Fibroblast of lung (primary cell): ENCODE results near the gene B3GLCT. TPM values are rescaled to one million over a fixed set of nuclear protein-coding genes. Genes with fewer than 3 reads are reported as not detected.
"Not testable (repeated sequence)": the region's sequence is repeated elsewhere in the genome, so short reads cannot be mapped to it uniquely, and the experiment has no call there.

Experiments
- DNase-seq, 2 donors: peaks; one replicate each; pipeline versions ENCODE4 v3.0.0 to v3.0.0-alpha.2; 2010; ENCODE audit warnings: low read depth in 2 of 2
- H2AFZ ChIP-seq: 2 replicates; pipeline ENCODE4 v1.5.1; 2012; ENCODE audit warnings: low read length, control low read depth, inconsistent platforms
- H3K27ac ChIP-seq: 2 replicates; pipeline ENCODE4 v1.5.1; 2011; ENCODE audit warnings: low read length, control low read depth; ENCODE audit not compliant: insufficient read depth
- H3K27me3 ChIP-seq: 2 replicates; pipeline ENCODE4 v1.5.1; 2011; ENCODE audit warnings: mild to moderate bottlenecking, low read length; ENCODE audit not compliant: control insufficient read depth, insufficient read depth
- H3K36me3 ChIP-seq: 2 replicates; pipeline ENCODE4 v1.5.1; 2011; ENCODE audit warnings: low read length; ENCODE audit not compliant: control insufficient read depth, insufficient read depth
- H3K4me1 ChIP-seq: 2 replicates; pipeline ENCODE4 v1.5.1; 2011; ENCODE audit warnings: low read length; ENCODE audit not compliant: control insufficient read depth, insufficient read depth; ENCODE audit errors: extremely low read depth
- H3K4me2 ChIP-seq: 2 replicates; pipeline ENCODE4 v1.5.1; 2011; ENCODE audit warnings: low read length, control low read depth; ENCODE audit not compliant: insufficient read depth; ENCODE audit errors: extremely low read depth
- H3K4me3 ChIP-seq, 4 experiments: fragments of 200-600 bp in 1 of 4; sonication (generic) in 1 of 4; replicated peaks in 1 of 4; 2 replicates each; pipeline ENCODE4 v1.5.1; 2011 to 2016; ENCODE audit warnings: low read length in 4 of 4, low read depth in 3 of 4, mild to moderate bottlenecking in 3 of 4, control low read depth in 2 of 4, inconsistent platforms in 1 of 4, mixed read lengths in 1 of 4; ENCODE audit not compliant: insufficient read depth in 1 of 4; ENCODE audit errors: control extremely low read depth in 1 of 4
- H3K79me2 ChIP-seq: 2 replicates; pipeline ENCODE4 v1.5.1; 2012; ENCODE audit warnings: mild to moderate bottlenecking, low read length, inconsistent platforms; ENCODE audit not compliant: control insufficient read depth, insufficient read depth
- H3K9ac ChIP-seq: 2 replicates; pipeline ENCODE4 v1.5.1; 2011; ENCODE audit warnings: mild to moderate bottlenecking, low read length, control low read depth; ENCODE audit not compliant: insufficient read depth
- H3K9me3 ChIP-seq: 2 replicates; pipeline ENCODE4 v1.5.1; 2012; ENCODE audit warnings: low read depth, low read length; ENCODE audit not compliant: control insufficient read depth, insufficient read depth
- H4K20me1 ChIP-seq: 2 replicates; pipeline ENCODE4 v1.5.1; 2011; ENCODE audit warnings: low read length; ENCODE audit not compliant: control insufficient read depth, insufficient read depth; ENCODE audit errors: extremely low read depth
- EZH2 ChIP-seq: IDR thresholded peaks from 2 replicates; pipeline ENCODE4 v1.5.1; 2012; ENCODE audit warnings: low read length, control low read depth, mild to moderate bottlenecking; ENCODE audit errors: missing control alignments
- polyA plus RNA-seq, 2 donors: library from polyadenylated mRNA; depleted of rRNA in 1 of 2; stranded (reverse) in 1 of 2; unstranded in 1 of 2; fragments of >200 nt; gene quantifications; 2 replicates each; pipeline ENCODE4 v1.2.1, GENCODE V29; 2011 to 2012; ENCODE audit warnings: missing spikeins in 1 of 2
- total RNA-seq: library from RNA; depleted of rRNA; stranded (reverse); fragments of >200 nt; gene quantifications from 2 replicates; pipeline ENCODE4 v1.2.1, GENCODE V29; 2014
- TF ChIP-seq, protein P1 (sequence below), 2 donors: IDR thresholded peaks in 1 of 2; conservative IDR thresholded peaks in 1 of 2; 1 replicate in 1 of 2; 2 replicates in 1 of 2; pipeline ENCODE4 v1.5.1; 2011 to 2012; ENCODE audit warnings: low read length in 2 of 2, control low read depth in 1 of 2, inconsistent platforms in 1 of 2, low read depth in 1 of 2, mild to moderate bottlenecking in 1 of 2

B3GLCT gene
- total and polyA plus RNA-seq, 2 donors (not counting 1 experiment from before 2014, with no cell fraction given), result 4.4 to 7.8 TPM

DNA sequence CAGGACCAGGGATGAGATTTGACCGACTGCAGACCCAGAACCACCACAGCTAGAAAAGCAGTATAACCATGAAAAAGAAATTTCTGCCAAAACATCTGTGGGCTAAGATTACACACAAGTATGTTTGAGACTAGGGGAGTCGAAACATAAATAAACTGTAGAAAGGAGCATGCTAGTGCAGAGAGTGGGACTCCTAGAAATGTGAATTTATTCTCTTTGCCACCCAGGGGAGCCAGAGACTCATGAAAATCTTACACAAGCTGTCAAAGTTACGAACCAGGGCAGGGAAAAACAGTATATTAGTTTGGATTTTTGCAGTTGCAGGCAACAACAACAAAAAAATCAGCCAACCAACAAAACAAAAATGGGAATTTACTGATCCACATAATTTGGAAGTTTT lies 25.8 kb upstream of the B3GLCT start:
- Histone ChIP-seq H3K27ac (no peak overlapping the region), H3K9ac (no peak overlapping the region), H3K4me2 (no peak overlapping the region), H3K27me3 (no peaks in the 10 kb centered on the region), H3K79me2 (no peaks in the 10 kb centered on the region), H3K4me3 (no peak overlapping the region), H3K4me1 (no peaks in the 10 kb centered on the region), H3K9me3 (no peaks in the 10 kb centered on the region), H4K20me1 (no peaks in the 10 kb centered on the region), H3K36me3 (no peaks in the 10 kb centered on the region), H2AFZ (no peak overlapping the region)
- TF ChIP-seq EZH2, result no peak
- TF ChIP-seq, protein P1, sequence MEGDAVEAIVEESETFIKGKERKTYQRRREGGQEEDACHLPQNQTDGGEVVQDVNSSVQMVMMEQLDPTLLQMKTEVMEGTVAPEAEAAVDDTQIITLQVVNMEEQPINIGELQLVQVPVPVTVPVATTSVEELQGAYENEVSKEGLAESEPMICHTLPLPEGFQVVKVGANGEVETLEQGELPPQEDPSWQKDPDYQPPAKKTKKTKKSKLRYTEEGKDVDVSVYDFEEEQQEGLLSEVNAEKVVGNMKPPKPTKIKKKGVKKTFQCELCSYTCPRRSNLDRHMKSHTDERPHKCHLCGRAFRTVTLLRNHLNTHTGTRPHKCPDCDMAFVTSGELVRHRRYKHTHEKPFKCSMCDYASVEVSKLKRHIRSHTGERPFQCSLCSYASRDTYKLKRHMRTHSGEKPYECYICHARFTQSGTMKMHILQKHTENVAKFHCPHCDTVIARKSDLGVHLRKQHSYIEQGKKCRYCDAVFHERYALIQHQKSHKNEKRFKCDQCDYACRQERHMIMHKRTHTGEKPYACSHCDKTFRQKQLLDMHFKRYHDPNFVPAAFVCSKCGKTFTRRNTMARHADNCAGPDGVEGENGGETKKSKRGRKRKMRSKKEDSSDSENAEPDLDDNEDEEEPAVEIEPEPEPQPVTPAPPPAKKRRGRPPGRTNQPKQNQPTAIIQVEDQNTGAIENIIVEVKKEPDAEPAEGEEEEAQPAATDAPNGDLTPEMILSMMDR (conservative IDR thresholded peaks at IDR 0.05 in 1 of 2, IDR thresholded peaks at IDR 0.05 in 1 of 2; ENCODE audit: low read depth in 1 of 2, low read length in 2 of 2), result peak in 1 of 2 donors; percentile 29
- peak; percentile 33 to 68 for DNase-seq

DNA sequence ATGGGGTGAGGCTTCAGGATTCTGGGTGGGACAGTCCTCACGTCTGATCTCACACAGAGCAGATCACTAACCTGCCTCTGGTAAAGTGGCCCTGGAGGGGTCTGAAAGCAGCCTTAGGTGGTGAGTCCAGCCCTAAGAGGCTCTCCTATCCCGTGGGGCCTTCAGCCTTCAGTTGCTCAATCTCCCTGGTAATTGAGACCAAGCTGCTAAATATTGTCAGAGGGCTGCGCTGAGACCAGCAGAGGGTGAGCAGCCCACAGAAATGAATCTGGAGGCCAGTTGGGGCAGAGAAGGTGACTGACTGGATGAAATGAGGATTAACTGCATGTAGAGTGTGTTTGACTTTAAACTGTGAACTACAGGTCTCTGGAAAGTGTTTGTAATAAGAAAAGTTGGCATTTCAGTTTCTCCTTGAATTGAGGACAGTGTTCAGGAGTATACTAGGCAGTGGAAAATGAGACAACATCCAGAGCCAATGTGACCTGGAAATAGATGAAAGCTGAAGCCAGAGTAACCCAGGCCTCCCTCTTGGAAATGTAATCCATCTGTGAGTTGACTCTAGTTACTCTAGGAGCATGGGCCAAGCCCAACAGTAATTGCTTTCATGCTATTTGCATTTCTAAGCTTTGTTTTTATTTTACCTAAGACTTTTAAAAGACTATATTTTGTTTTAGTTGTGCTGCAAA lies 23.8 kb upstream of the B3GLCT start:
- Histone ChIP-seq H3K79me2 (no peaks in the 10 kb centered on the region), H3K27me3 (no peaks in the 10 kb centered on the region), H3K27ac (no peak overlapping the region), H2AFZ (no peak overlapping the region), H3K9me3 (no peaks in the 10 kb centered on the region), H3K4me1 (no peaks in the 10 kb centered on the region), H3K4me2 (no peak overlapping the region), H3K9ac (no peak overlapping the region), H4K20me1 (no peaks in the 10 kb centered on the region), H3K4me3 (no peak overlapping the region), H3K36me3 (no peaks in the 10 kb centered on the region)
- TF ChIP-seq, protein P1 (conservative IDR thresholded peaks at IDR 0.05 in 1 of 2, IDR thresholded peaks at IDR 0.05 in 1 of 2; ENCODE audit: low read depth in 1 of 2, low read length in 2 of 2), result no peak
- no peak for TF ChIP-seq EZH2
- no peak for DNase-seq

DNA sequence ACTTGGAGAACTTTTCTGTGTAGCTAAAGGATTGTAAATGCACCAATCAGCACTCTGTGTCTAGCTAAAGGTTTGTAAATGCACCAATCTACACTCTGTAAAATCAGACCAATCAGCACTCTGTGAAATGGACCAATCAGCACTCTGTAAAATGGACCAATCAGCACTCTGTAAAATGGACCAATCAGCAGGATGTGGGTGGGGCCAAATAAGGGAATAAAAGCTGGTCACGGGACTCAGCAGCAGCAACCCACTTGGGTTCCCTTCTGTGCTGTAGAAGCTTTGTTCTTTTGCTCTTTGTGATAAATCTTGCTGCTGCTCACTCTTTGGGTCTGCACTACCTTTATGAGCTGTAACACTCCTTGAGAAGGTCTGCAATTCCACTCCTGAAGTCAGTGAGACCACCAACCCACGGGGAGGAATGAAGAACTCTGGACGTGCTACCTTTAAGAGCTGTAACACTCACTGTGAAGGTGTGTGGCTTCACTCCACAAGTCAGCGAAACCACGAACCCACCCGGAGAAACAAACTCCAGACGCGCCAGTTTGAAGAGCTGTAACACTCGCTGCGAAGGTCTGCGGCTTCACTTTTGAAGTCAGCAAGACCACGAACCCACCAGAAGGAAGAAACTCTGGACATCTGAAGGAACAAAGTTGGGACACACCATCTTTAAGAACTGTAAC lies 21.8 kb upstream of the B3GLCT start:
- not testable (repeated sequence) for H3K4me3 ChIP-seq, H3K79me2 ChIP-seq, H4K20me1 ChIP-seq, H3K27me3 ChIP-seq, H3K9ac ChIP-seq, H3K4me2 ChIP-seq, DNase-seq, H3K36me3 ChIP-seq, H3K9me3 ChIP-seq, H3K27ac ChIP-seq, H2AFZ ChIP-seq, H3K4me1 ChIP-seq
